Adipose tissue (tissue), 3 donors: ENCODE data around the gene SLC26A11. TPM values are rescaled to one million over a fixed set of nuclear protein-coding genes. Genes with fewer than 3 reads are reported as not detected.
A peak's percentile ranks its signal among the peaks of the same experiment; 100 is the strongest.

Experiments
- H3K27ac ChIP-seq: one replicate; pipeline ENCODE4 v1.5.1; 2013; ENCODE audit warnings: low read depth, low read length
- WGBS, 3 donors: extraction: QIAGEN DNeasy Blood & Tissue Kit; methylation state at CpG; one replicate each; pipeline ENCODE4 v1.1.7; 2013; 5-methylcytosine and 5-hydroxymethylcytosine counted together
- polyA plus RNA-seq, 3 donors: library from polyadenylated mRNA; stranded (reverse); fragments of 200-250 nt; gene quantifications; one replicate each; pipeline ENCODE4 v1.2.3, GENCODE V29; 2013
- donor health status: healthy with polysubstance abuse.
- donor health status: Bipolar disorder and iron deficiency.
- donor health status: healthy.

SLC26A11 gene
- polyA plus RNA-seq = 1 to 10 TPM; 5.6 to 7.2 (median 6.9) TPM

- WGBS, 3 donors = 1% methylated on average over 38 to 77 of the region's 77 CpGs
- peak within 1 kb of the TSS; percentile 13 for H3K27ac ChIP-seq
Measured at GRCh38 chr17:80220054-80220735, at the start of gene SLC26A11, which contains the start of gene SGSH. Gene SLC26A11 (plus strand): TSS chr17:80220427. CDS start chr17:80221561, 1,134 bp downstream. Gene SGSH (minus strand): TSS chr17:80220333. CDS start chr17:80220313, 20 bp downstream.

- WGBS, 3 donors = 78 to 87% (median 86%) methylated on average over 7 of the region's 7 CpGs
Measured at GRCh38 chr17:80171681-80172080, 48.5 kb upstream of the SLC26A11 start.

GRCh38 chr17:80173126-80173525, 47.1 kb upstream of the SLC26A11 start:
- no peak overlapping the region for H3K27ac ChIP-seq
- WGBS, 3 donors = 75 to 88% (median 75%) methylated on average over 12 of the region's 12 CpGs

More at GRCh38 chr17:80171681-80172080, 48.5 kb upstream of the SLC26A11 start:
- no peak overlapping the region for H3K27ac ChIP-seq

GRCh38 chr17:80173916-80174315, 46.3 kb upstream of the SLC26A11 start:
- 91 to 97% (median 96%) methylated on average over 6 of the region's 6 CpGs for WGBS, 3 donors
- no peak overlapping the region for H3K27ac ChIP-seq

- 88 to 93% (median 92%) methylated on average over 11 of the region's 11 CpGs for WGBS, 3 donors
- no peak overlapping the region for H3K27ac ChIP-seq
Measured at GRCh38 chr17:80176757-80177156, 43.5 kb upstream of the SLC26A11 start.

- no peak overlapping the region for H3K27ac ChIP-seq
- WGBS, 3 donors = 79 to 85% (median 84%) methylated on average over 21 of the region's 21 CpGs
Measured at GRCh38 chr17:80177986-80178595, 42.1 kb upstream of the SLC26A11 start.

GRCh38 chr17:80180192-80180591, 40.0 kb upstream of the SLC26A11 start:
- H3K27ac ChIP-seq = no peak overlapping the region
- 82 to 92% (median 82%) methylated on average over 14 of the region's 14 CpGs for WGBS, 3 donors

- WGBS, 3 donors = 88 to 94% (median 90%) methylated on average over 17 of the region's 17 CpGs
- H3K27ac ChIP-seq = no peak overlapping the region
Measured at GRCh38 chr17:80181431-80181830, 38.8 kb upstream of the SLC26A11 start.

GRCh38 chr17:80182118-80182844, 37.9 kb upstream of the SLC26A11 start:
- 87 to 89% (median 88%) methylated on average over 30 of the region's 30 CpGs for WGBS, 3 donors
- H3K27ac ChIP-seq = no peak overlapping the region

GRCh38 chr17:80182845-80183223, 37.4 kb upstream of the SLC26A11 start:
- no peak overlapping the region for H3K27ac ChIP-seq
- WGBS, 3 donors = 92 to 93% (median 92%) methylated on average over 12 of the region's 12 CpGs

GRCh38 chr17:80183581-80184422, 36.4 kb upstream of the SLC26A11 start:
- H3K27ac ChIP-seq = no peak overlapping the region

GRCh38 chr17:80184423-80184714, 35.9 kb upstream of the SLC26A11 start:
- 84 to 86% (median 85%) methylated on average over 8 to 10 of the region's 10 CpGs for WGBS, 3 donors
- no peak overlapping the region for H3K27ac ChIP-seq

More at GRCh38 chr17:80183581-80184422, 36.4 kb upstream of the SLC26A11 start:
- 78 to 83% (median 81%) methylated on average over 23 to 26 of the region's 26 CpGs for WGBS, 3 donors

GRCh38 chr17:80185968-80186367, 34.3 kb upstream of the SLC26A11 start:
- 87 to 89% (median 89%) methylated on average over 9 of the region's 9 CpGs for WGBS, 3 donors
- no peak overlapping the region for H3K27ac ChIP-seq

GRCh38 chr17:80187090-80187489, 33.1 kb upstream of the SLC26A11 start:
- WGBS, 3 donors = 60 to 81% (median 74%) methylated on average over 16 of the region's 16 CpGs
- H3K27ac ChIP-seq = no peak overlapping the region

GRCh38 chr17:80187515-80187941, 32.7 kb upstream of the SLC26A11 start:
- H3K27ac ChIP-seq = no peak overlapping the region
- WGBS, 3 donors = 40 to 46% (median 42%) methylated on average over 15 to 18 of the region's 18 CpGs

GRCh38 chr17:80189611-80190010, 30.6 kb upstream of the SLC26A11 start:
- WGBS, 3 donors = 79 to 89% (median 81%) methylated on average over 23 of the region's 23 CpGs
- H3K27ac ChIP-seq = no peak overlapping the region

- no peak overlapping the region for H3K27ac ChIP-seq
- 92 to 96% (median 92%) methylated on average over 10 of the region's 10 CpGs for WGBS, 3 donors
Measured at GRCh38 chr17:80190716-80191115, 29.5 kb upstream of the SLC26A11 start.

GRCh38 chr17:80191192-80191591, 29.0 kb upstream of the SLC26A11 start:
- H3K27ac ChIP-seq = no peak overlapping the region
- WGBS, 3 donors = 74 to 85% (median 82%) methylated on average over 20 of the region's 20 CpGs
